ENCODE results near the gene SAMD11.
"Not testable (repeated sequence)": the region's sequence is repeated elsewhere in the genome, so short reads cannot be mapped to it uniquely, and the experiment has no call there.

Gene SAMD11

DNA sequence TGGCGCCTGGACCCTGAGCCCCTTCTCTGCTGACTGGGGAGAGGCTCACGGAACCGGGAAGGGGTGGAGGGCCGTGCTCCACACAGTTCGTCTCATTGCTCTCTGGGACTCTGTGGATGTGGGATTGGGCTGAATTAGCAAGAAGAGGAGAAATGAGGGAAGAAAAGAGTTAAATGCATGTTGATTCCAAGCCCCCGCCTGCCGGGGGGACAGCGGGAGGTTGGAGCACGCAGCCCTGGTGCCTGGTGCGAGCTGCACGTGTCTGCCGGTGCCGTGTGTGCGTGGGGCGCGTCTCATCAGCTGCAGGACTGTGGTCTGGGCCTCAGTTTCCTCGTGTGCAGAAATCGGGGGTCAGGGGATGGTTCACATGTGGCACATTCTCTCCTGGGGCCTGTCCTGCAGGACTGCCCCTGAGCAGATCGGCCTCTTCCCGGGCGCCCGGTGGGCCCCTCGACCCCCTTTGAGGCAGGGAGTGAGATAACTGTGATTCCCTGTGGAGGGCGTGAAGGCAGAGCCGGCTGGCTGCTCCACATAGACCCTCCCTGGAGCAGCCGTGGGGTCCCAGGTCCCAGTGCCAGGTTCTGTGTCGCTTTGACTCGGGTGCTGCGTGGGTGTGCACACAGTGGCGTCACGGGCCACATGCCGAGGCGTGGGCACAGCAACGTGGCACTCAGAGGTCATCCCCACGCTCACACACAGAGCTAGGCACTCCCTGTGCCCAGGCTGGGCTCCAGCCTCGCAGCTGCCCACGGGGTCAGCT lies 11.4 kb downstream of the SAMD11 start:
- no peak for DNase-seq (ENCODE audit: low spot score)

DNA sequence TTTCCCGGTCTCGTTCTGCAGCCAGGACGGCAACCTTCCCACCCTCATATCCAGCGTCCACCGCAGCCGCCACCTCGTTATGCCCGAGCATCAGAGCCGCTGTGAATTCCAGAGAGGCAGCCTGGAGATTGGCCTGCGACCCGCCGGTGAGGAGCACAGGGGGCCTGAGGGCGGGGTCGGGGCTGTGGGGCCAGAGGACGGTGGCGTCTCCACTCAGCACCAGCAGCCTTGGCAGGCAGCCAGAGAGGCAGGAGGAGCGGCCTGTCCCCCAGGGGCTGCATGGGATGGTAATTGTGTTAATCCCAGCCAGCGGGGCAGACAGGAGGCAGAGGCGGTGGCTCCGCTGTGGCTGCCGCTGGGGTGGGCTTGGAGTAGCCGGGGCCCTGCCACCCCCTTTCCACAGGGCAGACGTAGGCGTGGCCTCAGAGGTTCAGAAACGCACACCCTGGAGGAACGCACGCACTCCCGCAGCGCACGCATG lies 12.1 kb downstream of the SAMD11 start:
- no peak for DNase-seq (ENCODE audit: low spot score)

DNA sequence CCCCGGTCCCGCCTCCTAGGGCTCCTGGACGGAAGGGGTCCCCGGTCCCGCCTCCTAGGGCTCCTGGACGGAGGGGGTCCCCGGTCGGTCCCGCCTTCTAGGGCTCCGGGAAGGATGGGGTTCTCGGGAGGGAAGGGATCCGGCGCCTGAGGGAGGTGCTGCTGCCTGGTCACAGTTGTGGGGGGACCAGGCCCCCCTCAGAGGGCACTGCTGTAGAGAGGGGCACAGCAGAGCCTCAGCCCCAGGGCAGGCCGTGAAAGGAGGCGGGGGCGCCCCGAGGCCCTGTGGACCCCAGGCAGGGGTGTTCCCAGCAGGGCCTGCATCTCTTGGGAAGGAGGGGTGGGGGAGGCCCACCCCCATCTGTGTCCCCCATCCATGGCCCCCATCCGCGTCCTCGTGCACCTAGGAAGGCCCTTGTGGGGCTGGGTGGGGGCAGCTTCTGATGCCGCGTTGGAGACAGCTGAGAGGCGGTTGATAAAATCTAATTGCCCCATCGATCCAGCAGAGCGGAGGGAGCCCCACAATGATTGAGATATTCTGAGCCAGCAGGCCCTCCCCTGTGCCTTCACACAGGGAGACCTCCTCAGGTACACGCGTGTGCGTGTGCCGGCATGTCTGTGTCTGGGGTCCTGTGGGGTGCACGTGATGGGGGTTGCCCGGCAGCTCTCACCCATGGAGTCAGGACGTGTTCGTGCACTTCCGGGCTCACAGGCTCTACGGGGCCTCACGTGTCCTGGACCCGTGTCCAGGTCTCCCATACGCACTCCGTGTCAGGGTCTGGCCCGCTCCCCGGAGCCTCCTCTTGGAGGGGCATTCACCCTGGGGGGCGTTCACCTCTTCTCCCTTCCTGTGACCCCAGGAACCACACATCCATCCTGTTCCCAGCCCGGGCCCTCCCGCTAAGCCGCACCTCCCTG lies 12.9 kb downstream of the SAMD11 start:
- DNase-seq (ENCODE audit: low spot score) = no peak

DNA sequence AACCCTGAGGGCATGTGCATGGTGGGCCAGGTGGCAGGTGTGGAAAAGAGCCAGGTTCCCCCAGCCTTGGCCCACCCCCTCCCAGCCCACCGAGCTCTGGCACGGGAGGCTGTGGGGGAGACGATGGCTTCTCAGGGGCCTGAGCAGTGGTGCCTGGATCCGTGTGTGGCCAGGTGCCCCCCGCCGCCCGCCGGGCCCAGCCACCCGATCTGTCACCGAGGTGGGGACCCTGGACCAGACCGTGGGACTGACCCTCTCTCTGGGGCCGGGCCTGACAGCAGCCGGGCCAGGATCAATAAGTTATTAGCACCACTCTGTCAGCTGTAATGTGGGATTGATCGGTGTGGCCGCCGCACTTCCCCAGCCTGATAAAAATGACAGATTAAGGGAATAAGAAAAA lies 13.8 kb downstream of the SAMD11 start:
- DNase-seq (ENCODE audit: low spot score) = no peak

DNA sequence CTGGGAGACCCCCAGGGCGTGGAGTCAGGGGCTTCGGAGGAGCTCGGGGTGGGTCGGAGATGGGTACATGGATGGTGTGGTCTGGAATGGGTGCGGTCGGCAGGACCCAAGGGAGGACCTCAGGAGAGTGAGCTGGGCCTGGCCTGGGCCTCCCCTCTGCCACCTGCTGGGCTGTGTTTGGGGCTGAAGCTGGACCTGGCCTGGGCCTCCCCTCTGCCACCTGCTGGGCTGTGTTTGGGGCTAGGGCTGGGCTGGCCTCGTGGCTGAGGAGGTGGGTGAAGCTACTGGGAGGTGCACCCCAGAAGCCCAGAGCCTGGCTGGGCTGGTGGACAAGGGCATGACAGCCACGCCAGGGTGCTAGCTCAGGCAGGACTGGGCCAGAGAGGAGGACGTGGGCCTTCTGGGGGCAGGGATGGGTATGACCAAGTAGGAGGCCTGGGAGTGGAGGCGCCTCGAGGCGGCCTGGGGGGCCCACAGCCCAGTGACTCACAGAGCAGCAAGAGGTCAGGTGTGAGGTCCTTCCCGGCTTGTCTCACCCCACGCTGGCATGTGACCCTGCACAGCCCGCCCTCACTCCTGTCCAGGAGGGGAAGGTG lies 14.5 kb downstream of the SAMD11 start:
- DNase-seq (ENCODE audit: low spot score) = no peak

DNA sequence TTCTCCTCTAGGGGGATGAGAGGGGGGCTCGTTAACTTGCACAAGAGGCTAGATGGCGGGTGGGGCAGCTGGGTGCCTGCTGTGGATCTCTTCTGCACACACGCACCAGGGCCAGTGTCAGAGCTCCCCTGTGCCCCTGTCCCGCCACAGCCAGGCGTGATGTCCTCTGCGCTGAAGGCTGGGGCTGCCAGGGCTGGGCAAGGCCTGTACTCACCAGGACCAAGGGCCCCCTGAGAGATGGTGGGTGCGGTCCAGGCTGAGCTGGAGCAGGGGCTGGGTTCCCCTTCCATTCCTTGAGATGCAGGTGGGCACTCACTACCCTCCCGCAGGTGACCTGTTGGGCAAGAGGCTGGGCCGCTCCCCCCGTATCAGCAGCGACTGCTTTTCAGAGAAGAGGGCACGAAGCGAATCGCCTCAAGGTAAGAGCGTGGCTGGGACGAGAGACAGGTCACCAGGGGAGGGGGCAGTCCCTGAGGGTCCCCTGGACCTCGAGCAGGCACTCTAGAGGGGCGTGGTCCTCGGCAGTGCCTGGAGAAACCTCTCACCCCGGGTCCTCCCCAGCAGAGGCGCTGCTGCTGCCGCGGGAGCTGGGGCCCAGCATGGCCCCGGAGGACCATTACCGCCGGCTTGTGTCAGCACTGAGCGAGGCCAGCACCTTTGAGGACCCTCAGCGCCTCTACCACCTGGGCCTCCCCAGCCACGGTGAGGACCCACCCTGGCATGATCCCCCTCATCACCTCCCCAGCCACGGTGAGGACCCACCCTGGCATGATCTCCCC lies 15.2 kb downstream of the SAMD11 start:
- no peak for DNase-seq (ENCODE audit: low spot score)

GRCh38 chr1:939511-940106 lies 15.9 kb downstream of the SAMD11 start:
- no peak for DNase-seq (ENCODE audit: low spot score)

DNA sequence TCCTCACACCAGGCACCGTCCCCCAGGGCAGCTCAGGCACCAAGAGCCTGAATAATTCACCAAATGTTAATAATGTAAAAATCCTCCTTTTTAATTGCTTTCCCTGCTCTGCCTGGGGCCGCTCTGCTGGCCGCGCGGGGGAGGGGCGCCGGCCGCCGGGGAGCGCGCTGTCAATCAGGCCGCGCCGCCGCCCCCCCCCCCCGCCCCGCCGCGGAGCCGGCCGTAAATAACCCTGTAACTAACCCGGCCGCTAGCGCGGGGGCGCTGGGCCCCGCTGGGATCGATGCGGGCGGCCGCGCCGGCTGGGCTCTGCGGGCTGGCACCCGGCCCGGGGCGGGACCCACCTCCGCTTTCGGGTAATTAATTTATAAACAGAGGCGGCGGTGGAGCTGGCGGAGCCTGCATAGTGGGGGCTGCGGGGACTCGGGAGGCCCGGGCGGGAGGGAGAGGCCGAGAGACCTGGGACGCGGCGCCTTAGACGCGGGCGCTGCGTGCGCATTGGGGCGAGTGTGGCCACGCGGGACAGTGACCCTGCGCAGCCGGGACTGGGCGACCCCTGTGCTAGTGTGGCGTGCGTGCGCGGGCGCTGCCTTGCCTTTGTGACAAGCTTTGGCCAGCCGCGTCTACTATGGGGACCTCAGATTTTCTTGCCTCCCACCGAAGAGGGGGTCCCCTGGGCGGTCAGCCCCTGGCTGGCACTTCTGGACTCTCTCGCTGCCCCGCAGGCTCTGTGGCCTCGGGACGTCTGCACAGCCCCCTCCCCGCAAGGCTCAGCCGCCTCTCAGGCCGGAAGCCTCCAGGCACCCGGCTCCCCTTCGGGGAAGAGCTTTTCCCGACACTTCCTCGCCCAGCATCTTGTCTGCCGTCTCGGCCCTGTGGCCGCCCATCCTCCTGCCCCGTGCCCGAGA lies 16.6 kb downstream of the SAMD11 start:
- peak; percentile 88 for DNase-seq (ENCODE audit: low spot score)

GRCh38 chr1:941015-941587 lies 17.4 kb downstream of the SAMD11 start:
- no peak for DNase-seq (ENCODE audit: low spot score)

- peak; percentile 92 for DNase-seq (ENCODE audit: low spot score)
These were observed 18.1 kb downstream of the SAMD11 start for GRCh38 chr1:941588-942383.

DNA sequence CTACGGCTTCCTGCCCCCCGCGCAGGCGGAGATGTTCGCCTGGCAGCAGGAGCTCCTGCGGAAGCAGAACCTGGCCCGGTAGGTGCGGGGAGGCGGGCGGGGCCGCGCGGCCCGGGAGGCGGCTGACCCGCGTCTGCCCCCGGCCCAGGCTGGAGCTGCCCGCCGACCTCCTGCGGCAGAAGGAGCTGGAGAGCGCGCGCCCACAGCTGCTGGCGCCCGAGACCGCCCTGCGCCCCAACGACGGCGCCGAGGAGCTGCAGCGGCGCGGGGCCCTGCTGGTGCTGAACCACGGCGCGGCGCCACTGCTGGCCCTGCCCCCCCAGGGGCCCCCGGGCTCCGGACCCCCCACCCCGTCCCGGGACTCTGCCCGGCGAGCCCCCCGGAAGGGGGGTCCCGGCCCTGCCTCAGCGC lies 18.7 kb downstream of the SAMD11 start:
- no peak for DNase-seq (ENCODE audit: low spot score)

GRCh38 chr1:942864-943533 lies 19.3 kb downstream of the SAMD11 start:
- DNase-seq (ENCODE audit: low spot score) = no peak

GRCh38 chr1:943545-944340 lies 20.0 kb downstream of the SAMD11 start:
- DNase-seq (ENCODE audit: low spot score) = no peak

DNA sequence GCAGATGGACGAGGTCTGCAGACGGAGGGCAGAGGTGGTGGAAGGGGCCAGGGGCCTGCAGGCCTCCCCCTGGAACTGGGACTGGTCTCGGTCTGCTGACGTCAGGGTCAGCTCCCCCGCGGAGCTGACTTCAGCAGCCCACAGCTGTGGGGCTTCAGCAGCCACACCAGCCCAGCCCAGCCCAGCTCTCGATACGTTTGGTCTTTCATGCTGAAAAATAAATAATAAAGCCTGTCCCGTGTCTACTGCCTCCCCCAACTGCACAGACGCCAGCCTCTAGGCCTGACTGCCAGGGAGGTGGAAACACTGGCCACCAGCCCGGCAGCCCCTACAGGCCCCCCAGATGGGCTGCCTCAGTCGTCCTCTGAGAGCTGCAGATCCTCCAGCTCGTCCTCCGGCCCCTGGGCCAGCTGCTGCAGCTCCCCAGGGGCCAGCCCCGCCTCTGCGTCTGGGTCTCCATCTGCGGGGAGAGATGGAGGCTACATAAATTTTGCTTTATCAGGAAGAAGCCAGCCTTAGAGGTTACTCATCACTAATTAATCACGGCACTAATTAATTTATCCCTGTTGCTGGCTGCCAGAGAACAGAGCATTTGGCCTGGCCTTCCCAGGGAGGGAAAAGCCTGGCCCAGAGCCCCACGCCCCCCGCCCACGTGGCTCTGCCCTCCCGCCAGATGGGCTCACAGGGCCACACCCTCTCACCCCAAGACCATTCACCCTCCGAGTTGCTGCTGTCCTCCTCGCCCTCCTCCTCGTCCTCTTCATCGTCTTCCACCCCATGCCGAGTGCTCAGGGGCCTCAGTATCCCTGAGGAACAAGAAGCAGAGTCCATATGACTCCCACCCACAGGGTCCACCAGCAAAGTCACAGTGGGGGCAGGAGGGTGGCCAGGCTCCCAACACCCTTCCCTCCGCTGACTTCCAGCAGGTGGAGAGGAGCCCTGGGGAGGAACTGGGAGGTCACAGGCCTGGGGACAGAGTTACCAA lies 20.9 kb downstream of the SAMD11 start:
- DNase-seq (ENCODE audit: low spot score) = peak; percentile 63

DNA sequence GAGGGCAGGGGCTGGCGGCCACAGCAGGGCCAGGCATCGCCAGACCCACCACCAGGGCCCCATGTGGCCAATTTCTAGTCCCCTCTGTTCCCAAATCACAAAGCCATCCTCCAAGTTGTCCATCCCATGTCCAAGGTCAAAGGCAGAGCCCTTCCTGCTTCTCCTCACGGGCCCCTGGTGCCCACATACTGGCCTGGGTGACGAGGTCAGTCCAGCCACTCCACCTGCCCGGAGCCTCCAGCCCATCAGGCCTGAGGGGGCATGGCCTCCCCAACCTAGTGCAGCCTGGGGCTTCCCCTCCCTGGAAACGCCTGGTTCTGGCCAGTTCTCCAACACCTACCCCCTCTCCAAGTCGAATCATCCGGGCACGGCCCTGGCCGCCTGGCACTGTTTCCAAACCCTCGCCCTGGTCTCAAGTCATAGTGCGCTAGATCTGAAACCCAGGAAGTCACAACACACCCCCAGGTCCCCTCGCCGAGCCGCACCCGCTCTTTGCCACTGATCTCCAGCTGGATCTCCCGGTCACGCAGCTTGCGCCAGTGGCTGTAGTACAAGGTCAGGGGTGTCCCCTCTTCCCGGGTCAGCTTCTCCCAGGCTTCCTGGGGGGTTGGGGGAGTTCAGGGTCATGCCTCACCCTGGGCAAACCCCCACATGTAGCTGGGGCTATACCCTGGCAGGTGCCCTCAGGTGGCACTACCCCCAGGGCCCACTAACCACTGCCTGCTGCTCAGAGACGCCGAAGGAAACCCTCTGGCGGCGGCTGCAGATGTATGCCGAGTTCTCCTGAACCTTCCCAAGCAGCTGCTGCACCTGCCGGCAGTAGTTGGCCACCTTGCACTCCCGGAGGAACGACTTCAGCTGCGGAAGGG lies 22.2 kb downstream of the SAMD11 start:
- DNase-seq (ENCODE audit: low spot score) = no peak

- DNase-seq (ENCODE audit: low spot score) = not testable (repeated sequence)
These were observed 23.1 kb downstream of the SAMD11 start for GRCh38 chr1:946811-947210.

Data from AG08396 (cell line).